K562 (cell line): ENCODE measurements around the gene KCNJ10. TPM values are rescaled to one million over a fixed set of nuclear protein-coding genes. Genes with fewer than 3 reads are reported as not detected.

Source experiments
- ETV5 ChIP-seq: sonication (generic); formaldehyde crosslinking; IDR thresholded peaks from 2 replicates; pipeline ENCODE4 v1.4.0; 2020; ENCODE audit warnings: low read depth, mild to moderate bottlenecking, missing genetic modification reagents
- FOXK2 ChIP-seq, 2 experiments: fragments of 450-650 bp; IDR thresholded peaks in 1 of 2; conservative IDR thresholded peaks in 1 of 2; 2 replicates each; pipeline ENCODE4 v1.6.1; 2016; ENCODE audit warnings: low read depth in 2 of 2, mild to moderate bottlenecking in 1 of 2
- KAT8 ChIP-seq: fragments of 450-650 bp; IDR thresholded peaks from 2 replicates; pipeline ENCODE4 v1.6.1; 2016; ENCODE audit warnings: low read depth, mild to moderate bottlenecking
- KDM5B ChIP-seq: fragments of 200-600 bp; sonication (generic); IDR thresholded peaks from 2 replicates; pipeline ENCODE4 v1.6.1; 2012; ENCODE audit warnings: low read depth, mild to moderate bottlenecking, moderate library complexity, low read length, control low read depth, inconsistent platforms; ENCODE audit not compliant: insufficient replicate concordance
- MAZ ChIP-seq, 2 experiments: fragments of 450-650 bp in 1 of 2; sonication (generic) in 1 of 2; formaldehyde crosslinking; IDR thresholded peaks in 1 of 2; conservative IDR thresholded peaks in 1 of 2; 2 replicates each; pipeline versions ENCODE4 v1.4.0 to v1.5.0; 2020; ENCODE audit warnings: mild to moderate bottlenecking in 1 of 2, missing genetic modification reagents in 1 of 2
- MBD2 ChIP-seq: sonication (generic); IDR thresholded peaks from 2 replicates; pipeline ENCODE4 v1.6.1; 2016; ENCODE audit warnings: low read depth, borderline replicate concordance
- MCM3 ChIP-seq: fragments of 450-650 bp; IDR thresholded peaks from 2 replicates; pipeline ENCODE4 v1.6.1; 2016
- NCOA2 ChIP-seq, 2 experiments: fragments of 450-650 bp; IDR thresholded peaks; 2 replicates each; pipeline ENCODE4 v1.6.1; 2018; ENCODE audit warnings: mild to moderate bottlenecking in 2 of 2, moderate library complexity in 1 of 2; ENCODE audit not compliant: partially characterized antibody in 2 of 2
- PML ChIP-seq: IDR thresholded peaks from 2 replicates; pipeline ENCODE4 v1.6.1; 2012; ENCODE audit warnings: low read length, inconsistent platforms
- PURB ChIP-seq: sonication (generic); formaldehyde crosslinking; IDR thresholded peaks from 2 replicates; pipeline ENCODE4 v1.9.0; 2021; ENCODE audit warnings: low read depth, mild to moderate bottlenecking, missing genetic modification reagents
- RFX7 ChIP-seq: fragments of 250-450 bp; sonication (Bioruptor Pico); IDR thresholded peaks from 2 replicates; pipeline ENCODE4 v1.5.1; 2021; ENCODE audit warnings: mild to moderate bottlenecking
- ZNF184 ChIP-seq: sonication (generic); formaldehyde crosslinking; IDR thresholded peaks from 2 replicates; pipeline ENCODE4 v1.5.0; 2020; ENCODE audit warnings: missing genetic modification reagents
- ZNF696 ChIP-seq: fragments of 250-450 bp; sonication (Bioruptor Pico); conservative IDR thresholded peaks from 2 replicates; pipeline ENCODE4 v1.4.0; 2020; ENCODE audit warnings: mild to moderate bottlenecking, moderate library complexity
- polyA plus RNA-seq, 8 experiments: library from polyadenylated mRNA; depleted of rRNA in 4 of 8; stranded (reverse) in 5 of 8; unstranded in 3 of 8; fragments of >200 nt; fragmentation: Nextera tagmentation in 2 of 8; fragmentation: Illumina TruSeq in 1 of 8; extraction: Ambion mirVana in 2 of 8; extraction: Trizol in 1 of 8; gene quantifications; 2 replicates each; pipeline versions ENCODE4 v1.2.1 to v1.2.3, GENCODE V29; 2011 to 2014; ENCODE audit warnings: inconsistent platforms in 1 of 8, missing spikeins in 1 of 8
- total RNA-seq, 7 experiments: library from RNA; depleted of rRNA in 6 of 7; stranded (reverse); fragments of >200 nt in 6 of 7; fragmentation: Illumina TruSeq in 2 of 7; extraction: Trizol in 2 of 7; gene quantifications; 2 replicates each; pipeline versions ENCODE4 v1.2.1 to v1.2.3, GENCODE V29; 2011 to 2021; ENCODE audit warnings: low replicate concordance in 1 of 7
- TF ChIP-seq, protein P1 (sequence below): fragments of 250-450 bp; sonication (Bioruptor Pico); IDR thresholded peaks from 2 replicates; pipeline ENCODE4 v1.9.0; 2021; ENCODE audit warnings: mild to moderate bottlenecking
- TF ChIP-seq, protein P2 (sequence below), 3 experiments: fragments of 200-800 bp in 1 of 3; sonication (Bioruptor generic) in 1 of 3; sonication (generic) in 1 of 3; formaldehyde crosslinking in 1 of 3; IDR thresholded peaks; 2 replicates each; pipeline versions ENCODE4 v1.6.1 to v1.8.0; 2016 to 2022; ENCODE audit warnings: mild to moderate bottlenecking in 2 of 3, missing compliant biosample characterization in 2 of 3, missing genetic modification characterization in 2 of 3, missing genetic modification reagents in 1 of 3
- TF ChIP-seq, protein P3 (sequence below): sonication (generic); formaldehyde crosslinking; IDR thresholded peaks from 2 replicates; pipeline ENCODE4 v1.8.0; 2023; ENCODE audit warnings: mild to moderate bottlenecking, missing genetic modification reagents
- TF ChIP-seq, protein P4 (sequence below): sonication (generic); formaldehyde crosslinking; IDR thresholded peaks from 2 replicates; pipeline ENCODE4 v1.8.0; 2022; ENCODE audit warnings: mild to moderate bottlenecking, low read depth, missing genetic modification reagents
- TF ChIP-seq, protein P5 (sequence below): fragments of 450-650 bp; conservative IDR thresholded peaks from 2 replicates; pipeline ENCODE4 v1.6.1; 2016; ENCODE audit warnings: missing genetic modification characterization, low read depth, mild to moderate bottlenecking, missing compliant biosample characterization, moderate library complexity
- TF ChIP-seq, protein P6 (sequence below): fragments of 250-450 bp; sonication (Bioruptor Pico); IDR thresholded peaks from 2 replicates; pipeline ENCODE4 v1.8.0; 2022; ENCODE audit warnings: moderate library complexity, mild to moderate bottlenecking, inconsistent platforms

Gene KCNJ10
- total and polyA plus RNA-seq, 9 of the 15 experiments (the other 6 are each of a cell fraction or from before 2014, with no cell fraction given): 0.06 to 0.11 TPM; not detected in 7

DNA sequence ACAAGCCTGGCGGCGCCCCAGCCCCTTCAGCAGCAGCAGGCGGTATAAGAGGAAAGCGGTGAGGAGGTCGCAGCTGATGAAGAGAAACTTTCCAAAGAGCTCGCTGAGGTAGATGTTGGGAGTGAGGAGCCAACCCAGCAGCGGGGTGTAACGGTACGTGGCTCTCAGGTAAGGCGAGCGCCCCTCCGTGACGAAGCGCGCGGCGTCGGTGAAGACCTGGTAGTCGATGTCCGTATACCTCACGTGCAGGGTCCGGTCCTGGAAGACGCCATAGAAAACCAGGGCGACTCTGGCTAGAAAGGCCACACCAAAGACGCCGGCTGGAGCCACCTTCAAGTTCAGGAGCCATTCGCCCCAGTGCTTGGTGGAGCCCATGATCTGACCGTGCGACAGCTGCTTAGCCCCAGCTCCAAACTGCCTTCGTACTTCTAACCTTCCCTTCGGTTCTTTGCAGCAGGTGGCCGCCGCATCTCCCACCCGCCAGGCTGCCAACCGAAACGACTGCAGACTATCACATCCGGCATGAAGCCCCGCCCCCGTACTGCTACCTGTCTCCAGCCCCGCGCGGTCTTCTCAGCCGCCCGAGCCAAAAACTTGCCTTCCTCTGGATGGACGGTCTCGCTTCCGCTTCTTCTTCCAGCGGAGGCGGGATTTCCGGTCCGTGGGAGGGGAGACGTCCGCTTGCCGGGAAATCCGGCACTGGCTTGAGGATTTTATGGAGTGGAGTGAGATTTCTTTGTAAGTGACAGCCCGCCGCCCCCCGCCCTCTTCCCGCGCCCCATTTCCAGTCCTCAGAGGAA lies 38.4 kb downstream of the KCNJ10 start, which contains the start of gene PIGM (continued):
- no peak for TF ChIP-seq FOXK2 (conservative IDR thresholded peaks at IDR 0.05 in 1 of 2, IDR thresholded peaks at IDR 0.05 in 1 of 2; ENCODE audit: low read depth in 2 of 2)
- TF ChIP-seq, protein P1, sequence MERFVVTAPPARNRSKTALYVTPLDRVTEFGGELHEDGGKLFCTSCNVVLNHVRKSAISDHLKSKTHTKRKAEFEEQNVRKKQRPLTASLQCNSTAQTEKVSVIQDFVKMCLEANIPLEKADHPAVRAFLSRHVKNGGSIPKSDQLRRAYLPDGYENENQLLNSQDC (CRISPR knock-in tag): no peak
- TF ChIP-seq RFX7 (CRISPR knock-in tag): no peak
- TF ChIP-seq KAT8: no peak
- TF ChIP-seq NCOA2 (IDR thresholded peaks at IDR 0.05; ENCODE audit: partially characterized antibody in 2 of 2): no peak
- TF ChIP-seq PML: no peak; the same call in 1 of the 2 replicates
- no peak for TF ChIP-seq ZNF696
- no peak for TF ChIP-seq PURB (CRISPR knock-in tag)
- TF ChIP-seq MAZ (CRISPR knock-in tag; conservative IDR thresholded peaks at IDR 0.05 in 1 of 2, IDR thresholded peaks at IDR 0.05 in 1 of 2): peak; percentile 64 to 79; a peak in 2 of 4 replicates
- TF ChIP-seq, protein P2, sequence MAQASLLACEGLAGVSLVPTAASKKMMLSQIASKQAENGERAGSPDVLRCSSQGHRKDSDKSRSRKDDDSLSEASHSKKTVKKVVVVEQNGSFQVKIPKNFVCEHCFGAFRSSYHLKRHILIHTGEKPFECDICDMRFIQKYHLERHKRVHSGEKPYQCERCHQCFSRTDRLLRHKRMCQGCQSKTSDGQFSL (CRISPR knock-in tag; IDR thresholded peaks at IDR 0.05): 0 out of 2 replicates have a peak, but pooled peaks have one; percentile 46
- TF ChIP-seq, protein P2 (tag; IDR thresholded peaks at IDR 0.05): no peak
- TF ChIP-seq, protein P3, sequence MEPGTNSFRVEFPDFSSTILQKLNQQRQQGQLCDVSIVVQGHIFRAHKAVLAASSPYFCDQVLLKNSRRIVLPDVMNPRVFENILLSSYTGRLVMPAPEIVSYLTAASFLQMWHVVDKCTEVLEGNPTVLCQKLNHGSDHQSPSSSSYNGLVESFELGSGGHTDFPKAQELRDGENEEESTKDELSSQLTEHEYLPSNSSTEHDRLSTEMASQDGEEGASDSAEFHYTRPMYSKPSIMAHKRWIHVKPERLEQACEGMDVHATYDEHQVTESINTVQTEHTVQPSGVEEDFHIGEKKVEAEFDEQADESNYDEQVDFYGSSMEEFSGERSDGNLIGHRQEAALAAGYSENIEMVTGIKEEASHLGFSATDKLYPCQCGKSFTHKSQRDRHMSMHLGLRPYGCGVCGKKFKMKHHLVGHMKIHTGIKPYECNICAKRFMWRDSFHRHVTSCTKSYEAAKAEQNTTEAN (CRISPR knock-in tag): no peak
- TF ChIP-seq ZNF184 (CRISPR knock-in tag): no peak
- peak; percentile 56; the same call in 1 of the 2 replicates for TF ChIP-seq MBD2
- peak; percentile 59 for TF ChIP-seq KDM5B
- TF ChIP-seq, protein P4, sequence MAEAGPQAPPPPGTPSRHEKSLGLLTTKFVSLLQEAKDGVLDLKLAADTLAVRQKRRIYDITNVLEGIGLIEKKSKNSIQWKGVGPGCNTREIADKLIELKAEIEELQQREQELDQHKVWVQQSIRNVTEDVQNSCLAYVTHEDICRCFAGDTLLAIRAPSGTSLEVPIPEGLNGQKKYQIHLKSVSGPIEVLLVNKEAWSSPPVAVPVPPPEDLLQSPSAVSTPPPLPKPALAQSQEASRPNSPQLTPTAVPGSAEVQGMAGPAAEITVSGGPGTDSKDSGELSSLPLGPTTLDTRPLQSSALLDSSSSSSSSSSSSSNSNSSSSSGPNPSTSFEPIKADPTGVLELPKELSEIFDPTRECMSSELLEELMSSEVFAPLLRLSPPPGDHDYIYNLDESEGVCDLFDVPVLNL (CRISPR knock-in tag): no peak
- TF ChIP-seq, protein P5, sequence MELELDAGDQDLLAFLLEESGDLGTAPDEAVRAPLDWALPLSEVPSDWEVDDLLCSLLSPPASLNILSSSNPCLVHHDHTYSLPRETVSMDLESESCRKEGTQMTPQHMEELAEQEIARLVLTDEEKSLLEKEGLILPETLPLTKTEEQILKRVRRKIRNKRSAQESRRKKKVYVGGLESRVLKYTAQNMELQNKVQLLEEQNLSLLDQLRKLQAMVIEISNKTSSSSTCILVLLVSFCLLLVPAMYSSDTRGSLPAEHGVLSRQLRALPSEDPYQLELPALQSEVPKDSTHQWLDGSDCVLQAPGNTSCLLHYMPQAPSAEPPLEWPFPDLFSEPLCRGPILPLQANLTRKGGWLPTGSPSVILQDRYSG: no peak
- peak; percentile 77 for TF ChIP-seq ETV5 (CRISPR knock-in tag)
- TF ChIP-seq, protein P6, sequence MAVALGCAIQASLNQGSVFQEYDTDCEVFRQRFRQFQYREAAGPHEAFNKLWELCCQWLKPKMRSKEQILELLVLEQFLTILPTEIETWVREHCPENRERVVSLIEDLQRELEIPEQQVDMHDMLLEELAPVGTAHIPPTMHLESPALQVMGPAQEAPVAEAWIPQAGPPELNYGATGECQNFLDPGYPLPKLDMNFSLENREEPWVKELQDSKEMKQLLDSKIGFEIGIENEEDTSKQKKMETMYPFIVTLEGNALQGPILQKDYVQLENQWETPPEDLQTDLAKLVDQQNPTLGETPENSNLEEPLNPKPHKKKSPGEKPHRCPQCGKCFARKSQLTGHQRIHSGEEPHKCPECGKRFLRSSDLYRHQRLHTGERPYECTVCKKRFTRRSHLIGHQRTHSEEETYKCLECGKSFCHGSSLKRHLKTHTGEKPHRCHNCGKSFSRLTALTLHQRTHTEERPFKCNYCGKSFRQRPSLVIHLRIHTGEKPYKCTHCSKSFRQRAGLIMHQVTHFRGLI (CRISPR knock-in tag): no peak
- no peak for TF ChIP-seq MCM3
